IPS DF 19.7 (cell line): Measurements from ENCODE around the gene ATF2.

ENCODE experiments used
- DNase-seq: peaks from one replicate; pipeline ENCODE4 v3.0.0-alpha.2; 2013; ENCODE audit warnings: low read depth, low spot score

ATF2 gene

GRCh38 chr2:175025946-175026345, 142.1 kb downstream of the ATF2 start:
- no peak for DNase-seq

- DNase-seq = no peak
Observed at GRCh38 chr2:175025233-175025632, 142.8 kb downstream of the ATF2 start.

- DNase-seq = no peak
Observed at GRCh38 chr2:175022923-175023322, 145.1 kb downstream of the ATF2 start.
